ENCODE data around the gene YJEFN3.

The YJEFN3 gene

GRCh38 chr19:19584356-19584755, 55.6 kb downstream of the YJEFN3 start:
- no peak overlapping the region for H3K4me3 ChIP-seq (ENCODE audit: insufficient read depth, low read depth, low read length, poor library complexity, severe bottlenecking)
- H3K4me1 ChIP-seq (ENCODE audit: control insufficient read depth, insufficient read depth, low read length, poor library complexity, severe bottlenecking): peaks cover 7% of the 10 kb centered on the region
- H3K27me3 ChIP-seq (replicated peaks; ENCODE audit: control insufficient read depth, insufficient read depth, low read length, poor library complexity, severe bottlenecking): no peaks in the 10 kb centered on the region
- no peak for DNase-seq
- no peak overlapping the region for H3K27ac ChIP-seq (ENCODE audit: insufficient read depth, low read length, poor library complexity, severe bottlenecking)
- H3K9me3 ChIP-seq (ENCODE audit: control insufficient read depth, low read length): no peaks in the 10 kb centered on the region
- peaks cover 5% of the 10 kb centered on the region for H3K36me3 ChIP-seq (ENCODE audit: control insufficient read depth, insufficient read depth, low read length)

Data from effector memory CD4-positive, alpha-beta T cell (primary cell).